HCT116 (cell line): ENCODE results near the gene WDR35. TPM values are rescaled to one million over a fixed set of nuclear protein-coding genes. Genes with fewer than 3 reads are reported as not detected.

Source experiments
- ATAC-seq: fragments of 200-7000 bp; cut with Tn5 transposase; 2 replicates; pipeline ENCODE4 v1.9.1; 2020; ENCODE audit warnings: mild to moderate bottlenecking, moderate library complexity
- BruUV-seq: library from RNA; stranded (reverse); fragments of 400-500 nt; replicated peaks from 2 replicates; lab custom pipeline; 2021; lab: Mats Ljungman, UMichigan
- CTCF ChIA-PET: fragments of 300-600 bp; sonication (Branson Sonifier 250); formaldehyde crosslinking; loops from one replicate; lab custom pipeline; 2021; ENCODE audit warnings: antibody characterized with exemption; lab: Charles Lee
- POLR2A ChIA-PET: fragments of 300-600, 350-600 bp; sonication (Branson Sonifier 250); formaldehyde crosslinking; loops from one replicate; lab custom pipeline; 2021; ENCODE audit warnings: antibody characterized with exemption; lab: Charles Lee
- RAD21 ChIA-PET, 2 experiments: fragments of 300-600 bp; sonication (Branson Sonifier 250); formaldehyde crosslinking; loops; one replicate each; lab custom pipeline; 2023; ENCODE audit warnings: low total read pairs in 2 of 2; ENCODE audit not compliant: uncharacterized antibody in 2 of 2, unreplicated experiment in 2 of 2, low non-redundant PET in 1 of 2; lab: Charles Lee
- DNase-seq: peaks from one replicate; pipeline ENCODE4 v3.0.0-alpha.2; 2010; ENCODE audit warnings: low read depth, low spot score
- H2AFZ ChIP-seq: fragments of 200-600 bp; shearing (Covaris generic), sonication (generic); 2 replicates; pipeline ENCODE4 v1.6.1; 2017; ENCODE audit warnings: low read depth, mixed run types, mixed read lengths, antibody characterized with exemption, low read length; ENCODE audit not compliant: poor library complexity, severe bottlenecking
- H3K27ac ChIP-seq: 2 replicates; pipeline ENCODE4 v1.5.1; 2012; ENCODE audit warnings: low read depth, low read length
- H3K27me3 ChIP-seq: fragments of 200-600 bp; sonication (generic); 2 replicates; pipeline ENCODE4 v1.6.1; 2016; ENCODE audit warnings: mixed run types, low read length, mixed read lengths; ENCODE audit not compliant: insufficient read depth
- H3K36me3 ChIP-seq, 2 experiments: fragments of 200-500 bp in 1 of 2; fragments of 200-600 bp in 1 of 2; sonication (Bioruptor generic) in 1 of 2; sonication (generic) in 1 of 2; 2 replicates each; pipeline versions ENCODE4 v1.5.1 to v1.6.1; 2014 to 2016; ENCODE audit warnings: low read length in 2 of 2, inconsistent platforms in 1 of 2, mixed read lengths in 1 of 2, mixed run types in 1 of 2; ENCODE audit not compliant: insufficient read depth in 2 of 2, control insufficient read depth in 1 of 2
- H3K4me1 ChIP-seq, 2 experiments: fragments of 200-600 bp in 1 of 2; sonication (generic) in 1 of 2; 2 replicates each; pipeline versions ENCODE4 v1.5.1 to v1.6.1; 2012 to 2017; ENCODE audit warnings: low read length in 2 of 2, inconsistent platforms in 1 of 2, mild to moderate bottlenecking in 1 of 2, mixed read lengths in 1 of 2, mixed run types in 1 of 2, moderate library complexity in 1 of 2; ENCODE audit not compliant: insufficient read depth in 2 of 2, control insufficient read depth in 1 of 2
- H3K4me2 ChIP-seq: fragments of 200-600 bp; sonication (generic); 2 replicates; pipeline ENCODE4 v1.6.1; 2017; ENCODE audit warnings: mixed run types, low read length, mixed read lengths
- H3K4me3 ChIP-seq, 2 experiments: fragments of 200-600 bp in 1 of 2; sonication (generic) in 1 of 2; replicated peaks in 1 of 2; 2 replicates each; pipeline ENCODE4 v1.5.1; 2011 to 2016; ENCODE audit warnings: low read length in 2 of 2, control low read depth in 1 of 2, low read depth in 1 of 2, mild to moderate bottlenecking in 1 of 2, mixed read lengths in 1 of 2, mixed run types in 1 of 2
- H3K79me2 ChIP-seq: fragments of 200-600 bp; sonication (generic); 2 replicates; pipeline ENCODE4 v1.6.1; 2017; ENCODE audit warnings: mild to moderate bottlenecking, mixed run types, low read length, moderate library complexity, mixed read lengths; ENCODE audit not compliant: insufficient read depth
- H3K9ac ChIP-seq: fragments of 200-600 bp; sonication (generic); 2 replicates; pipeline ENCODE4 v1.6.1; 2016; ENCODE audit warnings: low read length, mixed read lengths
- H3K9me2 ChIP-seq: fragments of 200-600 bp; sonication (generic), shearing (Covaris generic); 2 replicates; pipeline ENCODE4 v1.6.1; 2017; ENCODE audit warnings: mixed run types, mild to moderate bottlenecking, moderate library complexity; ENCODE audit not compliant: insufficient read depth
- H3K9me3 ChIP-seq, 2 experiments: fragments of 200-500 bp in 1 of 2; fragments of 200-600 bp in 1 of 2; sonication (Bioruptor generic) in 1 of 2; sonication (generic) in 1 of 2; 2 replicates each; pipeline ENCODE4 v1.6.1; 2014 to 2017; ENCODE audit warnings: low read length in 2 of 2, mixed read lengths in 2 of 2, inconsistent platforms in 1 of 2, low read depth in 1 of 2, mild to moderate bottlenecking in 1 of 2, mixed run types in 1 of 2, moderate library complexity in 1 of 2; ENCODE audit not compliant: control insufficient read depth in 1 of 2, insufficient read depth in 1 of 2
- H4K20me1 ChIP-seq: fragments of 200-600 bp; sonication (generic), shearing (Covaris generic); 2 replicates; pipeline ENCODE4 v1.6.1; 2017; ENCODE audit warnings: mixed run types, mild to moderate bottlenecking, moderate library complexity; ENCODE audit not compliant: insufficient read depth
- ATF3 ChIP-seq: IDR thresholded peaks from 2 replicates; pipeline ENCODE4 v1.6.1; 2012
- CTCF ChIP-seq, 3 experiments: fragments of 200-600 bp in 1 of 3; sonication (generic) in 1 of 3; IDR thresholded peaks in 2 of 3; conservative IDR thresholded peaks in 1 of 3; 2 replicates each; pipeline ENCODE4 v1.5.1; 2012 to 2017; ENCODE audit warnings: low read depth in 2 of 3, low read length in 2 of 3, antibody characterized with exemption in 1 of 3, borderline replicate concordance in 1 of 3, control low read depth in 1 of 3, mild to moderate bottlenecking in 1 of 3, mixed read lengths in 1 of 3, mixed run types in 1 of 3, moderate library complexity in 1 of 3; ENCODE audit not compliant: insufficient read depth in 1 of 3
- EGR1 ChIP-seq: IDR thresholded peaks from 2 replicates; pipeline ENCODE4 v1.6.1; 2012; ENCODE audit warnings: low read depth
- EZH2 ChIP-seq: fragments of 200-600 bp; sonication (generic); IDR thresholded peaks from 2 replicates; pipeline ENCODE4 v1.6.1; 2017; ENCODE audit warnings: antibody characterized with exemption, mixed run types
- JUND ChIP-seq: IDR thresholded peaks from 2 replicates; pipeline ENCODE4 v1.6.1; 2012
- MAX ChIP-seq: IDR thresholded peaks from 2 replicates; pipeline ENCODE4 v1.6.1; 2012
- RAD21 ChIP-seq: IDR thresholded peaks from 2 replicates; pipeline ENCODE4 v1.6.1; 2012; ENCODE audit warnings: low read depth, mild to moderate bottlenecking
- TCF7L2 ChIP-seq: IDR thresholded peaks from 2 replicates; pipeline ENCODE4 v1.7.0; 2011; ENCODE audit warnings: borderline replicate concordance, inconsistent platforms; ENCODE audit not compliant: insufficient read depth, insufficient read length; ENCODE audit errors: extremely low read depth
- YY1 ChIP-seq: IDR thresholded peaks from 2 replicates; pipeline ENCODE4 v1.6.1; 2011; ENCODE audit warnings: low read length, low read depth, moderate library complexity, mild to moderate bottlenecking; ENCODE audit not compliant: insufficient replicate concordance; ENCODE audit errors: extremely low read depth
- ZNF274 ChIP-seq: fragments of 200-500 bp; sonication (Bioruptor generic); IDR thresholded peaks from 2 replicates; pipeline ENCODE4 v1.6.1; 2014; ENCODE audit warnings: mild to moderate bottlenecking, low read depth, low read length, inconsistent platforms
- intact Hi-C: fragments of 100-400 bp; cut with micrococcal nuclease; formaldehyde crosslinking; loops from 2 replicates; pipeline ENCODE4 v1.10.0; 2022
- total RNA-seq: library from RNA; stranded (reverse); gene quantifications from one replicate; pipeline ENCODE4 v1.2.1, GENCODE V29; 2021; ENCODE audit not compliant: unreplicated experiment
- TF ChIP-seq, protein P1 (sequence below): IDR thresholded peaks from 2 replicates; pipeline ENCODE4 v1.6.1; 2011; ENCODE audit warnings: mild to moderate bottlenecking, low read length, moderate library complexity; ENCODE audit not compliant: insufficient replicate concordance; ENCODE audit errors: extremely low read depth

The WDR35 gene
- total RNA-seq, 1 experiment from 2014 or later = 9.6 TPM

DNA sequence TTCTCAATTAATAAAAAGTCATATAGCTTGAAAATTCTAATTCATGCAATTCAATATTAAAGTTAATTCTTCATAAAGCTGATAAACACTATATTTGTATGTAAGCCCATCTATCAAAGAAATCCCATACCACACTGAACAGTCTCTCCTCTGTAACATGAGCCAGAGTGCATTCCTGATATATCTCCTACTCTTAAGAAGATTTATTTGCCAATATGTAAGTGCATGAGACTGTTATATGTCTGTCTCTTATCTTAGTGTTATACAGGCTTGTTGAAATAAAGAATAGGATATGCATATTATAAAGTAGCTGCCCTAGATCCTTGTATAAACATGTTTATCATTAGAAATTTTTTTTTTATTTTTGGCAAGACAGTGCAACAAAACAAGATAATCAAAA, 47.7 kb downstream of the WDR35 start:
- Histone ChIP-seq H3K4me2 (no peak overlapping the region), H2AFZ (no peak overlapping the region), H3K27ac (no peak overlapping the region), H3K9me2 (no peaks in the 10 kb centered on the region), H3K79me2 (no peaks in the 10 kb centered on the region), H3K4me3 (no peak overlapping the region), H3K27me3 (no peaks in the 10 kb centered on the region), H3K9ac (no peak overlapping the region), H3K4me1 (no peaks in the 10 kb centered on the region), H3K36me3 (peaks cover 0 to 15% of the 10 kb centered on the region in 2 experiments; a peak in 1 of 4 replicates), H4K20me1 (peaks cover 2% of the 10 kb centered on the region; the same call in 1 of the 2 replicates), H3K9me3 (no peaks in the 10 kb centered on the region)
- POLR2A ChIA-PET = no interaction called here
- RAD21 ChIA-PET = no interaction called here
- intact Hi-C loops = no loop called here
- CTCF ChIA-PET = interaction anchor here (3.7 kb wide), 1 partner anchor 14 kb away, joined by 17 read pairs; no protein-coding TSS in a partner anchor
- ATAC-seq (no peak), DNase-seq (no peak)
- no TSS peak for BruUV-seq
- TF ChIP-seq JUND = no peak
- TF ChIP-seq EZH2 = no peak
- TF ChIP-seq YY1 = no peak
- TF ChIP-seq, protein P1, sequence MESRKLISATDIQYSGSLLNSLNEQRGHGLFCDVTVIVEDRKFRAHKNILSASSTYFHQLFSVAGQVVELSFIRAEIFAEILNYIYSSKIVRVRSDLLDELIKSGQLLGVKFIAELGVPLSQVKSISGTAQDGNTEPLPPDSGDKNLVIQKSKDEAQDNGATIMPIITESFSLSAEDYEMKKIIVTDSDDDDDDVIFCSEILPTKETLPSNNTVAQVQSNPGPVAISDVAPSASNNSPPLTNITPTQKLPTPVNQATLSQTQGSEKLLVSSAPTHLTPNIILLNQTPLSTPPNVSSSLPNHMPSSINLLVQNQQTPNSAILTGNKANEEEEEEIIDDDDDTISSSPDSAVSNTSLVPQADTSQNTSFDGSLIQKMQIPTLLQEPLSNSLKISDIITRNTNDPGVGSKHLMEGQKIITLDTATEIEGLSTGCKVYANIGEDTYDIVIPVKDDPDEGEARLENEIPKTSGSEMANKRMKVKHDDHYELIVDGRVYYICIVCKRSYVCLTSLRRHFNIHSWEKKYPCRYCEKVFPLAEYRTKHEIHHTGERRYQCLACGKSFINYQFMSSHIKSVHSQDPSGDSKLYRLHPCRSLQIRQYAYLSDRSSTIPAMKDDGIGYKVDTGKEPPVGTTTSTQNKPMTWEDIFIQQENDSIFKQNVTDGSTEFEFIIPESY = no peak
- TF ChIP-seq ATF3 = no peak
- TF ChIP-seq TCF7L2 = no peak
- TF ChIP-seq CTCF (IDR thresholded peaks at IDR 0.05 in 2 of 3, conservative IDR thresholded peaks at IDR 0.05 in 1 of 3; ENCODE audit: borderline replicate concordance in 1 of 3, insufficient read depth in 1 of 3, low read depth in 2 of 3, low read length in 2 of 3) = no peak
- no peak for TF ChIP-seq RAD21
- TF ChIP-seq MAX = no peak
- no peak for TF ChIP-seq EGR1
- no peak for TF ChIP-seq ZNF274
